ENCODE data around the gene NIPBL.
"Not testable (repeated sequence)": the region's sequence is repeated elsewhere in the genome, so short reads cannot be mapped to it uniquely, and the experiment has no call there.

The NIPBL gene

GRCh38 chr5:36876299-36876964 lies at the start of gene NIPBL:
NIPBL (plus strand) TSS chr5:36876769; CDS start chr5:36953697, 76,928 bp downstream.
- peak; percentile 92 for DNase-seq

- DNase-seq = no peak
Measured at GRCh38 chr5:36832274-36832673, 44.3 kb upstream of the NIPBL start.

GRCh38 chr5:36836831-36837230 lies 39.7 kb upstream of the NIPBL start:
- no peak for DNase-seq

GRCh38 chr5:36839489-36840476 lies 36.8 kb upstream of the NIPBL start:
- no peak for DNase-seq

GRCh38 chr5:36841677-36842076 lies 34.9 kb upstream of the NIPBL start:
- DNase-seq = no peak

- no peak for DNase-seq
Measured at GRCh38 chr5:36842087-36842486, 34.5 kb upstream of the NIPBL start.

GRCh38 chr5:36844305-36844704 lies 32.3 kb upstream of the NIPBL start:
- DNase-seq = no peak

- DNase-seq = not testable (repeated sequence)
Measured at GRCh38 chr5:36848545-36848944, 28.0 kb upstream of the NIPBL start.

GRCh38 chr5:36852903-36853302 lies 23.7 kb upstream of the NIPBL start:
- DNase-seq = not testable (repeated sequence)

- no peak for DNase-seq
Measured at GRCh38 chr5:36854402-36855140, 22.0 kb upstream of the NIPBL start.

GRCh38 chr5:36855141-36855495 lies 21.5 kb upstream of the NIPBL start:
- no peak for DNase-seq

GRCh38 chr5:36861871-36862270 lies 14.7 kb upstream of the NIPBL start:
- DNase-seq = no peak

- DNase-seq = no peak
Measured at GRCh38 chr5:36870399-36871040, 6.0 kb upstream of the NIPBL start.

GRCh38 chr5:36874465-36874864 lies 2.1 kb upstream of the NIPBL start:
- DNase-seq = no peak

- peak; percentile 68 for DNase-seq
Measured at GRCh38 chr5:36875051-36875789, 1.3 kb upstream of the NIPBL start.

- peak; percentile 78 for DNase-seq
Measured at GRCh38 chr5:36875790-36876298, 725 bp upstream of the NIPBL start.

- peak; percentile 69 for DNase-seq
Measured at GRCh38 chr5:36876965-36877666, 547 bp downstream of the NIPBL start.

- DNase-seq = no peak
Measured at GRCh38 chr5:36877667-36878391, 1.3 kb downstream of the NIPBL start.

- no peak for DNase-seq
Measured at GRCh38 chr5:36878392-36879082, 2.0 kb downstream of the NIPBL start.
